Measurements from ENCODE around the gene TFR2.

DNA sequence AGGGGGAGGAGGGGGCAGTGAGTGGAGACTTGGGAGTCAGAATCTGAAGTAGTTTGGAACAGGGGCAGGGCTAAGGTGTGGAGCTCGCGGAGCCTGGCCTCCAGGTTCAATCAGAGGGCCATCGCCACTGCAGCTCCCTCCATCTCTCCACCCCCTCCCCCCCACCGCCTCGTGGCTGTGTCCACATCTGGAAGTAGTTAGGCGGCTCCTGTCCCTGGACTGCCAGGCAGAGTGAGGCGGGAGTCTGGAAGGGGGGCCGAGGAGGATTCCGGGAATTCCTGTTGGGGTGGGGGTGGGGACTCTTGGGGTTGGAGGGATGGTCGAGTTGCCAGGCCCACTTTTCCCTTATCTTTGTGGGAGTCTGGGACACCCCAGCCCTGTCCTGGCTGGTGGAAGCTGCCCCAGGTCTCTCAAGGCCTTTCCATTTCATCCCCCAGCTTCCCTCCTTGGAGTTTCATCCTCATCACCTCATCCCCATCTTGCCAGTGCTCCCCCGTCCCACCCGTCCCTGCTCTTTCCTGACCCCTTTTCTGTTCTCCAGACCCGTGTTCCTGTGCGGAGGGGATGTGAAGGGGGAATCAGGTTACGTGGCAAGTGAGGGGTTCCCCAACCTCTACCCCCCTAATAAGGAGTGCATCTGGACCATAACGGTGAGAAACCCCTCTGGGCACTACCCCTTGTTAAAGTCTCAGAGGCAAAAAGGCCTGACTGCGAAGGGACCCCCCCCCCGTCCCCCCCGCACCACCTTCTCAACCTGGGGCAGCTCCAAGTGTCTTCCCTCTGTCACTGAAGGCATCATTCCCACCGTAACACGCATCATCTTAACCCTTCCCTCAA lies 38.2 kb downstream of the TFR2 start:
- TF ChIP-seq POLR2A (IDR thresholded peaks at IDR 0.05) (no peak), POLR2AphosphoS5 (IDR thresholded peaks at IDR 0.05; ENCODE audit: insufficient read depth in 1 of 2, low read depth in 1 of 2) (peak in 1 of 2 donors; percentile 58)
- TF ChIP-seq, protein P1, sequence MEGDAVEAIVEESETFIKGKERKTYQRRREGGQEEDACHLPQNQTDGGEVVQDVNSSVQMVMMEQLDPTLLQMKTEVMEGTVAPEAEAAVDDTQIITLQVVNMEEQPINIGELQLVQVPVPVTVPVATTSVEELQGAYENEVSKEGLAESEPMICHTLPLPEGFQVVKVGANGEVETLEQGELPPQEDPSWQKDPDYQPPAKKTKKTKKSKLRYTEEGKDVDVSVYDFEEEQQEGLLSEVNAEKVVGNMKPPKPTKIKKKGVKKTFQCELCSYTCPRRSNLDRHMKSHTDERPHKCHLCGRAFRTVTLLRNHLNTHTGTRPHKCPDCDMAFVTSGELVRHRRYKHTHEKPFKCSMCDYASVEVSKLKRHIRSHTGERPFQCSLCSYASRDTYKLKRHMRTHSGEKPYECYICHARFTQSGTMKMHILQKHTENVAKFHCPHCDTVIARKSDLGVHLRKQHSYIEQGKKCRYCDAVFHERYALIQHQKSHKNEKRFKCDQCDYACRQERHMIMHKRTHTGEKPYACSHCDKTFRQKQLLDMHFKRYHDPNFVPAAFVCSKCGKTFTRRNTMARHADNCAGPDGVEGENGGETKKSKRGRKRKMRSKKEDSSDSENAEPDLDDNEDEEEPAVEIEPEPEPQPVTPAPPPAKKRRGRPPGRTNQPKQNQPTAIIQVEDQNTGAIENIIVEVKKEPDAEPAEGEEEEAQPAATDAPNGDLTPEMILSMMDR (IDR thresholded peaks at IDR 0.05) = no peak
